GM23248 (cell line): ENCODE measurements around the gene FAM222B. TPM values are rescaled to one million over a fixed set of nuclear protein-coding genes. Genes with fewer than 3 reads are reported as not detected.

Experiments
- DNase-seq: peaks from one replicate; pipeline ENCODE4 v3.0.0-alpha.2; 2015
- H2AFZ ChIP-seq: fragments of 200-600 bp; sonication (generic); 2 replicates; pipeline ENCODE4 v1.6.1; 2016; ENCODE audit warnings: antibody characterized with exemption
- H3F3A ChIP-seq: fragments of 200-600 bp; sonication (generic); 2 replicates; pipeline ENCODE4 v1.6.1; 2016; ENCODE audit warnings: mild to moderate bottlenecking, antibody characterized with exemption, mixed run types; ENCODE audit not compliant: insufficient read depth
- H3K27ac ChIP-seq: fragments of 200-600 bp; sonication (generic); 2 replicates; pipeline ENCODE4 v1.5.1; 2016; ENCODE audit warnings: mild to moderate bottlenecking
- H3K27me3 ChIP-seq: fragments of 200-600 bp; sonication (generic); replicated peaks from 2 replicates; pipeline ENCODE4 v1.6.1; 2016; ENCODE audit warnings: mild to moderate bottlenecking; ENCODE audit not compliant: insufficient read depth
- H3K36me3 ChIP-seq: fragments of 200-600 bp; sonication (generic); 2 replicates; pipeline ENCODE4 v1.6.1; 2016; ENCODE audit warnings: low read depth, mild to moderate bottlenecking
- H3K4me1 ChIP-seq: fragments of 200-600 bp; sonication (generic); 2 replicates; pipeline ENCODE4 v1.6.1; 2016; ENCODE audit warnings: mild to moderate bottlenecking; ENCODE audit not compliant: insufficient read depth
- H3K4me2 ChIP-seq: fragments of 200-600 bp; sonication (generic); one replicate; pipeline ENCODE4 v1.6.1; 2016; ENCODE audit warnings: mild to moderate bottlenecking; ENCODE audit not compliant: unreplicated experiment
- H3K4me3 ChIP-seq: fragments of 200-600 bp; sonication (generic); 2 replicates; pipeline ENCODE4 v1.5.1; 2016; ENCODE audit warnings: mild to moderate bottlenecking
- H3K79me2 ChIP-seq: fragments of 200-600 bp; sonication (generic); 2 replicates; pipeline ENCODE4 v1.6.1; 2016; ENCODE audit warnings: mild to moderate bottlenecking; ENCODE audit not compliant: insufficient read depth
- H3K9ac ChIP-seq: fragments of 200-600 bp; sonication (generic); 2 replicates; pipeline ENCODE4 v1.6.1; 2016; ENCODE audit warnings: mild to moderate bottlenecking
- H3K9me2 ChIP-seq: fragments of 200-600 bp; sonication (generic); 2 replicates; pipeline ENCODE4 v1.6.1; 2016; ENCODE audit warnings: mixed run types, mild to moderate bottlenecking, moderate library complexity; ENCODE audit not compliant: insufficient read depth
- H3K9me3 ChIP-seq: fragments of 200-600 bp; sonication (generic); one replicate; pipeline ENCODE4 v1.6.1; 2017; ENCODE audit warnings: low read depth
- H4K20me1 ChIP-seq: fragments of 200-600 bp; sonication (generic); 2 replicates; pipeline ENCODE4 v1.6.0; 2016; ENCODE audit not compliant: insufficient read depth
- EZH2 ChIP-seq: fragments of 200-600 bp; sonication (generic); IDR thresholded peaks from 2 replicates; pipeline ENCODE4 v1.6.1; 2018; ENCODE audit warnings: antibody characterized with exemption, mild to moderate bottlenecking; ENCODE audit not compliant: insufficient read depth, poor library complexity, severe bottlenecking
- EZH2phosphoT487 ChIP-seq: fragments of 200-600 bp; sonication (generic); IDR thresholded peaks from 2 replicates; pipeline ENCODE4 v1.6.1; 2018; ENCODE audit warnings: antibody characterized with exemption, moderate library complexity, mild to moderate bottlenecking, low read depth; ENCODE audit not compliant: insufficient read depth
- WGBS, 2 experiments: methylation state at CpG; one replicate each; pipeline ENCODE4 v1.1.6; 2015 to 2017; ENCODE audit warnings: low lambda C conversion rate in 2 of 2, low coverage in 1 of 2; ENCODE audit errors: missing lambda C conversion rate in 2 of 2; 5-methylcytosine and 5-hydroxymethylcytosine counted together
- in situ Hi-C: fragments of 300-500 bp; cut with MboI; formaldehyde crosslinking; loops from 2 replicates; pipeline ENCODE4 v1.15.0; 2020
- polyA plus RNA-seq: library from polyadenylated mRNA; unstranded; fragments of >200 nt; fragmentation: Nextera tagmentation; extraction: Ambion mirVana; gene quantifications from 2 replicates; pipeline ENCODE4 v1.2.1, GENCODE V29; 2016
- total RNA-seq: library from RNA; depleted of rRNA; stranded (reverse); fragments of >200 nt; shearing (Covaris generic); gene quantifications from 2 replicates; pipeline ENCODE4 v1.2.3, GENCODE V29; 2014

The FAM222B gene
- total and polyA plus RNA-seq, 2 experiments from 2014 or later, result 7.6 to 11.1 TPM

GRCh38 chr17:28763137-28763799 lies 79.3 kb downstream of the FAM222B start:
- Histone ChIP-seq H3F3A (peaks cover 8% of the 10 kb centered on the region; the same call in 1 of the 2 replicates), H3K36me3 (peaks cover 10% of the 10 kb centered on the region; the same call in 1 of the 2 replicates), H3K27me3 (no peaks in the 10 kb centered on the region), H3K27ac (no peak overlapping the region), H3K4me1 (no peaks in the 10 kb centered on the region), H3K4me2 (no peak overlapping the region), H3K9ac (no peak overlapping the region), H3K79me2 (peaks cover 23% of the 10 kb centered on the region), H4K20me1 (no peaks in the 10 kb centered on the region), H3K9me3 (no peaks in the 10 kb centered on the region), H3K9me2 (no peaks in the 10 kb centered on the region), H3K4me3 (no peak overlapping the region), H2AFZ (no peak overlapping the region)
- WGBS, 2 experiments, result 61 to 72% methylated on average over 1 of the region's 1 CpG
- TF ChIP-seq EZH2phosphoT487 (no peak), EZH2 (no peak)
- no peak for DNase-seq
- in situ Hi-C loops, result loop anchor here (10.0 kb wide), 1 partner anchor 132 kb away; the partner anchor contains the start of gene FLOT2

GRCh38 chr17:28760601-28761562 lies 81.7 kb downstream of the FAM222B start:
- H2AFZ ChIP-seq, result no peak overlapping the region
- TF ChIP-seq EZH2, result no peak
- no peak for TF ChIP-seq EZH2phosphoT487
- H3K4me2 ChIP-seq, result no peak overlapping the region
- H3K79me2 ChIP-seq, result 0 out of 2 replicates have a peak, but pooled peaks cover 7% of the 10 kb centered on the region
- in situ Hi-C loops, result loop anchor here (10.0 kb wide), 1 partner anchor 134 kb away; the partner anchor contains the start of gene FLOT2
- H3K27ac ChIP-seq, result peak overlapping the region; percentile 28; the same call in 1 of the 2 replicates
- no peak overlapping the region for H3K4me3 ChIP-seq
- peaks cover 8% of the 10 kb centered on the region; the same call in 1 of the 2 replicates for H3F3A ChIP-seq
- H3K27me3 ChIP-seq, result no peaks in the 10 kb centered on the region
- no peaks in the 10 kb centered on the region for H3K9me2 ChIP-seq
- no peaks in the 10 kb centered on the region for H3K9me3 ChIP-seq
- H3K4me1 ChIP-seq, result no peaks in the 10 kb centered on the region
- 51 to 55% methylated on average over 9 of the region's 9 CpGs for WGBS, 2 experiments
- peaks cover 10% of the 10 kb centered on the region; the same call in 1 of the 2 replicates for H3K36me3 ChIP-seq
- no peak overlapping the region for H3K9ac ChIP-seq
- no peaks in the 10 kb centered on the region for H4K20me1 ChIP-seq
- DNase-seq, result peak; percentile 78

DNA sequence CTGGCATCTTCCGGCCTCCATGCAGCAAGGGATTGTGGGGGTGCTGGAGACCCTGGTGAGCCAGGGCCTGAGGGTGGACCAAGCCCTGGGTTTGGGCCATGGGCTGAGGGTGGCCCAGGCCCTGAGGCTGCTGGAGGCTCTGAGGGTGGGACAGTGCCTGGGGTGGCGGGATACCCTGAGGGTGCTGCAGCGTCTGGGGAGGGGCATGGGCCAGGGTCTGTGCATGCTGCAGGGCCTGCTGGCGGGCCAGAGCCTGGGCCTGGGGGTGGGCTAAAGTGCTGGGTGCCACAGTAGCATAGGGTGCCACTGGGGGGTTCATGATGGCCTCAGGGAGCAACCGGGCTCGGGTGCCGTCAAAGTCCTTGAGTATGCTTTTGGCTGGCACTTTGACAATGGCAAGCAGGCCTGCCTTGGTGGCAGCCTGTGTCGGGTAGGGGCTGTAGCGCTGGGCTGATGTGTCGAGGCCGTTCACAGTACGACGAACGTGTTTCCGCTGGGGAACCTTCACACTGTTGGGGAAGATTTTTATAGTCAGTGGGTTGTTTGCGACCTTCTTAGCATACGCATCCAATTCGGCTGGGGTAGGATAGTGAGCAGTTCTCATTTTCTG lies 83.2 kb downstream of the FAM222B start:
- H3K4me3 ChIP-seq, result no peak overlapping the region
- no peak for TF ChIP-seq EZH2
- H3K9ac ChIP-seq, result no peak overlapping the region
- H3K36me3 ChIP-seq, result no peaks in the 10 kb centered on the region; the same call in 1 of the 2 replicates
- no peaks in the 10 kb centered on the region for H3K4me1 ChIP-seq
- H4K20me1 ChIP-seq, result no peaks in the 10 kb centered on the region
- no peaks in the 10 kb centered on the region for H3K9me3 ChIP-seq
- H3K27me3 ChIP-seq, result no peaks in the 10 kb centered on the region
- H3K79me2 ChIP-seq, result 0 out of 2 replicates have a peak, but pooled peaks cover 7% of the 10 kb centered on the region
- H3K4me2 ChIP-seq, result no peak overlapping the region
- H3F3A ChIP-seq, result peaks cover 11% of the 10 kb centered on the region; the same call in 1 of the 2 replicates
- WGBS, 2 experiments, result 93 to 97% methylated on average over 15 to 18 of the region's 18 CpGs
- no peak overlapping the region for H2AFZ ChIP-seq
- no peaks in the 10 kb centered on the region for H3K9me2 ChIP-seq
- DNase-seq, result no peak
- H3K27ac ChIP-seq, result no peak overlapping the region
- in situ Hi-C loops, result no loop called here
